ENCODE data around the gene ANAPC4.

DNA sequence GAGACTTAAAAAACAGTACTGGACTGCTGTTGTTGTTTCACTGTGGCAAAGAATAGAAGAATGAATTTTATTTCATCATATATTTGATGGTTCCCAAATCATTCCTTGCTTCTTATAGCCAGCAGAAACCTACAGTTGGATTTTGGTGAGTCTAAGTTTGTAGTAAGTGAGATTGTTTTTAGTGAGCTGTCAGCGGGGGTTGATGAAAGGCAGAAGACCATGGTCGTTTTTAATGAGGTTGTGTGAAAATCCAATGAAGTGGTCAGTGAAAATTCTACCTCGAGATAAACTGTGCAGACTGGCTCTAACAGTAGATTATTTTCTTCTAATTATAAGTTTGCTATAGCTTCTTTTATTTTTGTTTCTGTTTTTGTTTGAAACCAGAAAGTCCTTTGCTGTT is 36.2 kb downstream of the ANAPC4 start:
- TF ChIP-seq BHLHE40 (IDR thresholded peaks at IDR 0.05; ENCODE audit: low read length) (no peak), ZFP1 (CRISPR knock-in tag; IDR thresholded peaks at IDR 0.05) (no peak), POLR2AphosphoS5 (IDR thresholded peaks at IDR 0.05; ENCODE audit: low read depth, low read length) (no peak), MAFK (conservative IDR thresholded peaks at IDR 0.05 in 1 of 2, IDR thresholded peaks at IDR 0.05 in 1 of 2; ENCODE audit: low read length in 2 of 2) (no peak), ZNF547 (CRISPR knock-in tag; IDR thresholded peaks at IDR 0.05) (no peak), IKZF4 (CRISPR knock-in tag; IDR thresholded peaks at IDR 0.05; ENCODE audit: borderline replicate concordance, low read depth, not compliant biosample characterization) (no peak), ZNF264 (CRISPR knock-in tag; IDR thresholded peaks at IDR 0.05) (no peak)
- TF ChIP-seq, protein P1, sequence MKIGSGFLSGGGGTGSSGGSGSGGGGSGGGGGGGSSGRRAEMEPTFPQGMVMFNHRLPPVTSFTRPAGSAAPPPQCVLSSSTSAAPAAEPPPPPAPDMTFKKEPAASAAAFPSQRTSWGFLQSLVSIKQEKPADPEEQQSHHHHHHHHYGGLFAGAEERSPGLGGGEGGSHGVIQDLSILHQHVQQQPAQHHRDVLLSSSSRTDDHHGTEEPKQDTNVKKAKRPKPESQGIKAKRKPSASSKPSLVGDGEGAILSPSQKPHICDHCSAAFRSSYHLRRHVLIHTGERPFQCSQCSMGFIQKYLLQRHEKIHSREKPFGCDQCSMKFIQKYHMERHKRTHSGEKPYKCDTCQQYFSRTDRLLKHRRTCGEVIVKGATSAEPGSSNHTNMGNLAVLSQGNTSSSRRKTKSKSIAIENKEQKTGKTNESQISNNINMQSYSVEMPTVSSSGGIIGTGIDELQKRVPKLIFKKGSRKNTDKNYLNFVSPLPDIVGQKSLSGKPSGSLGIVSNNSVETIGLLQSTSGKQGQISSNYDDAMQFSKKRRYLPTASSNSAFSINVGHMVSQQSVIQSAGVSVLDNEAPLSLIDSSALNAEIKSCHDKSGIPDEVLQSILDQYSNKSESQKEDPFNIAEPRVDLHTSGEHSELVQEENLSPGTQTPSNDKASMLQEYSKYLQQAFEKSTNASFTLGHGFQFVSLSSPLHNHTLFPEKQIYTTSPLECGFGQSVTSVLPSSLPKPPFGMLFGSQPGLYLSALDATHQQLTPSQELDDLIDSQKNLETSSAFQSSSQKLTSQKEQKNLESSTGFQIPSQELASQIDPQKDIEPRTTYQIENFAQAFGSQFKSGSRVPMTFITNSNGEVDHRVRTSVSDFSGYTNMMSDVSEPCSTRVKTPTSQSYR (CRISPR knock-in tag; IDR thresholded peaks at IDR 0.05; ENCODE audit: borderline replicate concordance), result no peak
